Mucosa of descending colon (tissue), 3 donors: ENCODE data around the gene ASCL2. TPM values are rescaled to one million over a fixed set of nuclear protein-coding genes. Genes with fewer than 3 reads are reported as not detected.

ENCODE experiments used
- ATAC-seq: fragments of 200-7000 bp; cut with Tn5 transposase; one replicate; pipeline ENCODE4 v1.9.1; 2020; ENCODE audit warnings: mild to moderate bottlenecking, moderate library complexity
- DNase-seq, 3 donors: peaks; one replicate each; pipeline ENCODE4 v3.0.0-alpha.2; 2020
- H3K36me3 ChIP-seq: fragments of 200-600 bp; one replicate; pipeline ENCODE4 v1.8.0; 2021; ENCODE audit warnings: low read depth, mild to moderate bottlenecking
- H3K4me1 ChIP-seq: fragments of 200-600 bp; one replicate; pipeline ENCODE4 v1.8.0; 2021; ENCODE audit warnings: low read depth, mild to moderate bottlenecking
- H3K4me3 ChIP-seq: fragments of 200-600 bp; one replicate; pipeline ENCODE4 v1.8.0; 2021; ENCODE audit warnings: mild to moderate bottlenecking
- H3K9me3 ChIP-seq: fragments of 200-600 bp; one replicate; pipeline ENCODE4 v1.8.0; 2021; ENCODE audit warnings: mild to moderate bottlenecking
- CTCF ChIP-seq: fragments of 200-600 bp; IDR thresholded peaks from one replicate; pipeline ENCODE4 v1.8.0; 2022; ENCODE audit warnings: antibody characterized with exemption, mild to moderate bottlenecking
- intact Hi-C, 2 donors: fragments of 100-400 bp; cut with DNase I in 1 of 2; cut with micrococcal nuclease in 1 of 2; formaldehyde crosslinking; loops; one replicate each; pipeline versions ENCODE4 v1.11.0 to v1.11.1; 2022; cut with DNase I, micrococcal nuclease
- total RNA-seq, 3 donors: library from RNA; stranded (reverse); fragmentation: NEBNext Ultra II Directional in 2 of 3; extraction: Animal tissue kit (Norgen Biotek cat#: 25700) in 2 of 3; gene quantifications; one replicate each; pipeline versions ENCODE4 v1.2.1 to v1.2.4, GENCODE V29; 2021 to 2023
- donor health status: DM: no; HTN: no; CAD: no; lungs with moderate emphysema.
- donor health status: DM: no; HTN: no; CAD: no.
- donor health status: DM: no; HTN: yes; CAD: no.

The ASCL2 gene
- total RNA-seq, 3 donors from 2014 or later = 2.6 to 8.4 (median 8.1) TPM

GRCh38 chr11:2271077-2271326 lies 614 bp upstream of the ASCL2 start:
- Histone ChIP-seq H3K4me3 (no peak overlapping the region), H3K9me3 (no peaks in the 10 kb centered on the region), H3K4me1 (peaks cover 32% of the 10 kb centered on the region), H3K36me3 (no peaks in the 10 kb centered on the region)
- DNase-seq = peak in 2 of 3 donors; percentile 36 to 66
- peak; percentile 15 for ATAC-seq
- TF ChIP-seq CTCF = no peak
- intact Hi-C loops = no loop called here

DNA sequence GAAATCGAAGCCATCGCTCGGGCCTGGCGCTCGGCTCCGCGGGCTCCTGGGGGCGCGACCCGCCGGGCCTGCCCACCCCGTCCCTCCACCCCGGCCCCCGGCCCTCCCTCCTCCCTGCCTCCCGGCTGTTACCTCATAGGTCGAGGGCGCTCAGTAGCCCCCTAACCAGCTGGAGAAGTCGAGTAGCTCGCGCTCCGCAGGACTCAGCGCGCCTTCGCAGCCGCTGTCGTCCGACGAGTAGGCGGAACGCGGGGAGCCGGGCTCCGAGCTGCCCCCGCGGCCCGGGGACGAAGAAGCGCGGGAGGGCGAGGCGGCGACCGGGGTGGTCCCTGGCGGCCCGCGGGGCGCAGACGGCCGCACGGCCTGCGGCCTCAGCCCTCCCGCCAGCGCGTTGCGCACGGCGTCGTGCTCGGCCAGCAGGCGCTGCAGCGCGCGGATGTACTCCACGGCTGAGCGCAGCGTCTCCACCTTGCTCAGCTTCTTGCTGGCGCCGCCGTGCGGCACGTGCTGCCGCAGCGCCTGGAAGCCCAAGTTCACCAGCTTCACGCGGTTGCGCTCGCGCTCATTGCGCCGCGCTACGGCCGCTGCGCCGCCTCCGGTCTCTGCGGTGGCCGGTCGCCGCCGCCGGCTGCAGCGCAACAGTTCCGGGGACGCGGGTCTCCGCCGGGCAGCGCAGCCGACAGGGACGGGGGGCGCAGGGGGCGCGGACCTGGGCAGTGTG lies 627 bp downstream of the ASCL2 start:
- no peak for TF ChIP-seq CTCF
- no peaks in the 10 kb centered on the region for H3K9me3 ChIP-seq
- DNase-seq (peak; percentile 75 to 82 (median 77)), ATAC-seq (peak; percentile 79)
- H3K36me3 ChIP-seq = no peaks in the 10 kb centered on the region
- no peak overlapping the region for H3K4me3 ChIP-seq
- intact Hi-C loops = no loop called here
- peaks cover 32% of the 10 kb centered on the region for H3K4me1 ChIP-seq

DNA sequence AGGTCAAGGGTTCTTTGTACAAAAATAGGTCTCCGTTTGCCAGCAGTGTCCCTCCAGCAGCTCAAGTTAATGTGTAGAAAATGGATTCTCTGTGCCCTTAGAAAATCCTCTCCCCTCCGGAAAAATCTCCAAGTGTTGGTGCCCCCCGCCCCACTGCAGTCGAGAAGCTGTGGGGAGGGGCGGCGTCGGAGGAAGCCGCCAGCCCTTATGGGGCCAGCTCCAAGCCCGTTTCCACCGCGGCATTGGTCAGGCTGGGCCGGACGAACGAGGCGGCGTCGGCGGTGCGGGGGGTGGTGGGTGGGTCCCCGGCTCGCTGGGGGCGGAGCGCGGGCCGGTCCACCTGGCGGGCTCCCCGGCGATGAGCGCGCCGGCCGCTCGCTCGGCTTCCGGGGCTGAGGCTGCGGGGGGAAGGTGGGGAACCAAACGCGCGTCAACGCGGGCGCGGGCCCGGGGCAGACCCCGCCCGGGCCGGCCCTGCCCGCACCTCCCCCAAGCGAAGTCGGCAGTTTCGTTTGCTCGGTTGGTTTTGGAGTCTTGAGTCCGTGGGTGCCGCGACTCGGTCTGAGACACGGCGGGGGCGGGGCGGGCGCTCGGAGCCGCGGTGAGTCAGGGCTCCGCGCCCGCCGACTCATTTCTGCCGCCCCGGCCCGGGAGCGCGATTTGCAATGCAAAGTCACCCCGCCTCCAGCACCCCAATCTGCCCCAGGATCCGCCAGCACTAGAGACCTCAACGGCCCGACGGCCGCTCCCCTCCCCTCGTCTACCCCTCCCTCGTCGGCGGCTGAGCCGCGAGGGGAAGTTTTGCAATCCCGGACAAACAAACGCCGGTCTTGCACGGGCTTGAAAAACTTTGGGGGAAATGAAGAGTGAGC lies 1.4 kb downstream of the ASCL2 start:
- peak; percentile 47 to 72 (median 63) for DNase-seq
- TF ChIP-seq CTCF = no peak
- intact Hi-C loops = no loop called here
- Histone ChIP-seq H3K4me3 (no peak overlapping the region), H3K36me3 (no peaks in the 10 kb centered on the region), H3K4me1 (peaks cover 32% of the 10 kb centered on the region), H3K9me3 (no peaks in the 10 kb centered on the region)
- ATAC-seq = peak; percentile 46

DNA sequence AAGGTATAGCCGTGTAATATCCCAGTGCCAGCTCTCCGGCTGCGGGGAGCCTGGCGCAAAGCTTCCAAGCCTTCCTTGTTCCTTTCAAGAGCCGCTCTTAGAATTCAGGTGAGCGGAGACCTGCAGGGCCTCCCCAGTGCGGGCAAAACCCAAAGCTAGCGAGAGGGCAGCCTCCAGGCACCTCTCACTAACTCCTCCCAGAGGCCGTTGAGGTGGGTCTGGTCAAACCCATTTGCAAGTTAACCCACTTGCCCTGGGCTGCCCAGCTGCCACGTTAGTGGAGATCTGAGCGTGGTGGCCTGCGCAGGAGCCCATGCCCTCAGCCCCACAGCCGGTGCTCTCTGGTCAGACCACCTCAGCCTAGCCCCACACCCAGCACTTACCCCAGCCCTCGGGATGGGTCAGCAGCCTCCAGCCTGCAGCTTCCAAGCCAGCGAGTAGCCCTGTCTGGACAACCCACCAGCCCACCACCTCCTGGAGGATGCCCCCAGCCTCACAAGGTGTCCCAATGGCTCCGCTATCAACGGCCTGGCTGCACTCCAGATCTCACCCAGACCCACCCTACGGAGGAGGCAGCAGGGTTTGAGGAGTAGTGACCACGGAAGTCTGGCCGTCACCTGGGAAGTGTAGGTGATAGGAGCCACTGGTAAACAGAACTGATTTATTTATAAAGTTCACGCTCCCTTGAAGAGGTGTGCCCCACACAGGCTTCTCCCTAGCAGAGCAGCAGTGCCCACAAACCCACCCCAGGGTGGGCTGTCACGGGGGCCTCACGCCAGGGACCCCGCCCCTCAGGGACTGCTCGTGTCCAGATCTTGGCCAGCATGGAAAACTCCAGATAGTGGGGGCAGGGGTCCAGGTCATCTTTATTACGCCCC lies 2.3 kb downstream of the ASCL2 start:
- ATAC-seq (peak; percentile 7), DNase-seq (peak in 2 of 3 donors; percentile 37 to 52)
- H3K4me3 ChIP-seq = no peak overlapping the region
- H3K36me3 ChIP-seq = no peaks in the 10 kb centered on the region
- peaks cover 32% of the 10 kb centered on the region for H3K4me1 ChIP-seq
- intact Hi-C loops = no loop called here
- no peaks in the 10 kb centered on the region for H3K9me3 ChIP-seq
- TF ChIP-seq CTCF = no peak

DNA sequence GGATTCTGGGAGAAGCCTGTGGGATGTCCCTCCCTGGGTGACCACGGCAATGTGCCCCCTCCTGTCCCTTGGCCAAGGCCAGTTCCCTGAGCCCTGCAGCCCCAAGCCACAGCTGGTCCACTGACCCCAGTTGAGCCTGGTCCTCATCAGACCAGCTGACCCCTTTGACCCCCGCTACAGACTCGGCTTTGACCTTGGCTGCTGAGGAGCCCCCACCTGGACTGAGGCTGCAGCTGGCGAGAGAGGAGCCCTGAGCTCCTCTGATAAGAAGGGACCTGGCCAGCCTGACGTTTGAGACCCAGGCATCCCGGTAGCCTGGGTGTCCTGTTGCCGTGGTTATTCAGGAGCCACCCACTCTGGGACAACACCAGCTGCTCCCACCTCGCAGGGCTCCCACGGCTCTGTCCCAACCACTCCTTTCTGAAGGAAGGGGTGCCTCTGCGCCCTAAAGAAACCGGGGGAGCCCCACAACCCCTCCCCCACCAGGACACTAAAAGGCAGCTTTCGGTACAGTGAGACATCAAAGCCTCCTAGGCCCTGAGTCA lies 3.0 kb downstream of the ASCL2 start:
- Histone ChIP-seq H3K9me3 (no peaks in the 10 kb centered on the region), H3K36me3 (no peaks in the 10 kb centered on the region), H3K4me3 (no peak overlapping the region), H3K4me1 (peaks cover 32% of the 10 kb centered on the region)
- DNase-seq (peak in 2 of 3 donors; percentile 32 to 50), ATAC-seq (no peak)
- TF ChIP-seq CTCF = no peak
- intact Hi-C loops = no loop called here
